HUES48 (cell line): ENCODE results near the gene WNT5B.

Experiments
- H3K27ac ChIP-seq: one replicate; pipeline ENCODE4 v1.7.0; 2013; ENCODE audit warnings: low read depth, low read length, inconsistent platforms
- H3K27me3 ChIP-seq: 2 replicates; pipeline ENCODE4 v1.6.1; 2013; ENCODE audit warnings: mild to moderate bottlenecking, low read length; ENCODE audit not compliant: control insufficient read depth, insufficient read depth
- H3K36me3 ChIP-seq: 2 replicates; pipeline ENCODE4 v1.6.1; 2013; ENCODE audit warnings: low read length; ENCODE audit not compliant: control insufficient read depth, insufficient read depth
- H3K4me1 ChIP-seq: 2 replicates; pipeline ENCODE4 v1.6.1; 2013; ENCODE audit warnings: mild to moderate bottlenecking, low read length; ENCODE audit not compliant: control insufficient read depth, insufficient read depth
- H3K4me3 ChIP-seq: 2 replicates; pipeline ENCODE4 v1.5.1; 2013; ENCODE audit warnings: mild to moderate bottlenecking, low read depth, low read length
- H3K9ac ChIP-seq: 2 replicates; pipeline ENCODE4 v1.6.1; 2013; ENCODE audit warnings: mild to moderate bottlenecking, low read depth, low read length, moderate library complexity
- H3K9me3 ChIP-seq: 2 replicates; pipeline ENCODE4 v1.6.1; 2013; ENCODE audit warnings: low read length; ENCODE audit not compliant: control insufficient read depth, insufficient read depth

Gene WNT5B

DNA sequence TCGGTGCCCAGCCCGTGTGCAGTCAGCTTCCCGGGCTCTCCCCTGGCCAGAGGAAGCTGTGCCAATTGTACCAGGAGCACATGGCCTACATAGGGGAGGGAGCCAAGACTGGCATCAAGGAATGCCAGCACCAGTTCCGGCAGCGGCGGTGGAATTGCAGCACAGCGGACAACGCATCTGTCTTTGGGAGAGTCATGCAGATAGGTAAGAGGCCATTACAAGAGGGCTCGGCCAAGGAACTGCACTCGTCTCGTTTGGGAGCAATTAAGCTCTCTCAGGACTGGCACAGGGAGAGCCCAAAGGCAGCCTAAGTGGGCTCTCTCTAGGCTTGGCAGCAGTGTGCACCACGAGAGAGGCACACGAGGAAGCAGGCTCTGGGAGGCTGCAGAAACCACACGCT lies 3.7 kb downstream of the WNT5B start:
- peaks cover 37% of the 10 kb centered on the region for H3K4me1 ChIP-seq
- no peak overlapping the region for H3K4me3 ChIP-seq
- no peaks in the 10 kb centered on the region for H3K36me3 ChIP-seq
- H3K27me3 ChIP-seq, result peaks cover 72% of the 10 kb centered on the region
- no peaks in the 10 kb centered on the region for H3K9me3 ChIP-seq
- H3K9ac ChIP-seq, result no peak overlapping the region
- H3K27ac ChIP-seq, result no peak overlapping the region

DNA sequence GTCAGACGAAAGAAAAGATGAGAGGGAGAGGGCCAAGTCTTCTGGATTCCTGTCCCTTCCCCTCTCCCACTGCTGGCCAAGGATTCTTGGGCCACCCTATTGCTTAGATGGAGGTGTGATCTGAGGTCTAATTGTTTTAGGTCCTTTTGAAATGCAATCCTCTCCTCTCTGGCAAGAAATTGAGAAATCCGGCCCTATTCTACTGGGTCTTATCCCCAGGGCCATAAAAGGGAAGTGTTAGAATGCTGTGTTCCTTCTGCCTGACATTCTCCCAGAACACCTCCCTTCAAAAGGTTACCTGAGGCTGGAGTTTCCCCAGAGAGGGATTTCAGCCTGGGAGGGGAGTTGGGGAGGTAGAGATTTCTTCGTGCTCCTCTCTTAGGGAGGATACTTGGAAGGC lies 4.4 kb downstream of the WNT5B start:
- no peaks in the 10 kb centered on the region for H3K9me3 ChIP-seq
- H3K36me3 ChIP-seq, result no peaks in the 10 kb centered on the region
- peaks cover 35% of the 10 kb centered on the region for H3K4me1 ChIP-seq
- H3K27ac ChIP-seq, result no peak overlapping the region
- peaks cover 65% of the 10 kb centered on the region for H3K27me3 ChIP-seq
- H3K9ac ChIP-seq, result no peak overlapping the region
- no peak overlapping the region for H3K4me3 ChIP-seq

DNA sequence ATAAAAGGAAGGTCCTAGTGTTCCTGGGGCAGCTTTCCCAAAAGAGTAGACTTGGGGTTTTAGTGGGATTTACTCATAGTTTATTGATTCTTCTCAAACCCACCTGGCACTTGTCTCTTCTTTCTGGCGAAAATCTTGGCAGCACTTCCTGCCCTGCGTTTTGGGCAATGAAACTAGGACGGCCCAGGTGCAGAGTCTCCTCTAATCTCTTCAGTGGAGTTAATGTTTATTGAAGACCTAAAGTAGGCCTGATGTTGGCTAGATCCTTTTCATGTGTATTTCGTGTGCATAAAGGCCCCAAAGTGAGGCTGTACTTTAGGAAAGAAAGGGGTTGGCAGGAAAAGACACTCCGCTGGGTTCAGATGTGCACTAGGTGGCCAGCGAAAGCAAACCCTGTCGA lies 5.1 kb downstream of the WNT5B start:
- H3K27me3 ChIP-seq, result peaks cover 58% of the 10 kb centered on the region
- no peak overlapping the region for H3K9ac ChIP-seq
- no peaks in the 10 kb centered on the region for H3K36me3 ChIP-seq
- H3K4me1 ChIP-seq, result peaks cover 29% of the 10 kb centered on the region
- H3K27ac ChIP-seq, result no peak overlapping the region
- H3K4me3 ChIP-seq, result no peak overlapping the region
- no peaks in the 10 kb centered on the region for H3K9me3 ChIP-seq

DNA sequence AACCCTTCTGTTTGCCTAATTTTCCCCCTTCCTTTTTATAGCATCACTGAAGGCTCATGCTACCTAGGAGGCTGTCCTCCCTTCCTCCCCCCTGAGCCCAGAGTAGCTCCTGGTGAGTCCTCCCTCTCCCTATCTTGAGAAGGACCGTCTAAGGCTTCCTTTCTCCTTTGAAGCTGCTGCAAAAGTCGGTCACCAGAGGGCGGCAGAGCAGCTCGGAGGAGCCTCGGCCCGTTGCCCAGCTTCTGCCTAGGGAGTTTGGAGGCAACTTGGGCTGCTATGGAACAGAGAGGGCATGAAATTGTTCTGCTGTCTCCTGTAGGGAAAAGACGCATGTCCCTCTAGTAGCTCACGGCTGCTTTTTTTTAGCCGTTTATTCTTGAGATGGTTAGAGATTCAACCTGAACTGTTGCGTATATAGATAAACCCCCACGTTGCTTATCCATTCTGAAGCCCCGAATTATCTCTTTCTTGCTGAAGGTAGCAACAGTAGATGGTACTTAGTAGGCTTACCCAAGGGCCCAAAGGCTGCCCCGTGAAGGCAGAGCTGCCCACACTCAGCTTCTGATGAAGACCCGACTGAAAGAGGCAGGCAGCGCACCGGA lies 5.7 kb downstream of the WNT5B start:
- Histone ChIP-seq H3K36me3 (no peaks in the 10 kb centered on the region), H3K4me3 (no peak overlapping the region), H3K27ac (no peak overlapping the region), H3K9ac (no peak overlapping the region), H3K9me3 (no peaks in the 10 kb centered on the region), H3K4me1 (peaks cover 25% of the 10 kb centered on the region), H3K27me3 (peaks cover 53% of the 10 kb centered on the region)

DNA sequence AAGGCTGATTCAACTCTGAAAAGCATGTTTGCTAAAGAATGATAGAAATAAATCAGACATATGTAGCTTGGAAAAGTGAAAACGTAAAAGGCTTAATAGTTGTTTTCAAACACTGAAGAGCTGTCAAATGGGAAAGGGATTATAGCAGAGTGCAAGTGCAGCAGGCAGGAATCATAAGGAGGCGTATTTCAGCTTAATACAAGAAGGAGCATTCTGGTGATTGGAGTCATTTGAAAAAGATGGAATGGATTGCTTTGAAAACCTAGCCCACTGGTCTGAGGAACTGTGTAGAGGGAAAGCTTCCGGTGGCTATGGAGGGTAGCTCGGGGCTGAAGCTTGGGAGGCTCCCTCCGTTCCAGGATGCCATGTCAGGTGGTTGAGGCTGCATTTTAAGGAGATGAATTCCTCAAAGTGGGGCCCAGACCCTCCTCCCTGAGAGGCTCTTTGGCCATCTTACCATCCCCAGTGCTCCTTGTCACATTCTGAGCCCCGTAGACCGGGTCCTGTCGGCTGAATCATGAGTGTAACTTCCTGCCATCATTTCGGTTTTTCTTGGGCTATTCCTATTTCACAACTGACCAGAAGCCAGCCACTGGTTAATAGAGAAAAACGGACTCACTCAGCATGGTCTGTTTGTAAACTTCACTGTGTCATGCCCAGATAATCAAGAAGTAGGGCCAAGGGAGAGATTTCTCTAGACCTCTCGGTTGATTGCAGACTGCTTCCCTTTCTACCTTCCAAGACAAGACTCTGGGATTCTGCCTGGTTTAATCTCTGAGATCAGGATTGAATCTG lies 6.5 kb downstream of the WNT5B start:
- Histone ChIP-seq H3K9me3 (no peaks in the 10 kb centered on the region), H3K27ac (no peak overlapping the region), H3K27me3 (peaks cover 44% of the 10 kb centered on the region), H3K4me3 (no peak overlapping the region), H3K36me3 (no peaks in the 10 kb centered on the region), H3K9ac (no peak overlapping the region), H3K4me1 (peaks cover 23% of the 10 kb centered on the region)

DNA sequence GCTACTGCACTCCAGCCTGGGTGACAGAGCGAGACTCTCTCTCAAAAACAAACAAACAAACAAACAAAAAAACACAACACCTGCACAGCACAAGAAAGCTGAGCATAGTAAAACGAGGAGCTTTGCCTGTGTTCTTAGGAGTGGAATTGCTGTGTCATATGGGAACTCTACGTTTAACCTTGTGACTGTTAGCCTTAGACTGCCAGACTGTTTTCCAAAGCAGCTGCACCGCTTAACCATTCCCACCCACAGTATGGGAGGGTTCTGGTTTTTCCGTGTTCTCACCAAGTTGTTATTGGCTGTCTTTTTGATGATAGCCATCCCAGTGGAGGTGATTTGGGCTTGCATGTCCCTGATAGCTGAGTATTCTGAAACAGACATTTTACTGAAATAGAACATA lies 9.2 kb downstream of the WNT5B start:
- Histone ChIP-seq H3K36me3 (no peaks in the 10 kb centered on the region), H3K4me3 (no peak overlapping the region), H3K27me3 (peaks cover 17% of the 10 kb centered on the region), H3K9ac (no peak overlapping the region), H3K9me3 (no peaks in the 10 kb centered on the region), H3K4me1 (peaks cover 9% of the 10 kb centered on the region), H3K27ac (no peak overlapping the region)

DNA sequence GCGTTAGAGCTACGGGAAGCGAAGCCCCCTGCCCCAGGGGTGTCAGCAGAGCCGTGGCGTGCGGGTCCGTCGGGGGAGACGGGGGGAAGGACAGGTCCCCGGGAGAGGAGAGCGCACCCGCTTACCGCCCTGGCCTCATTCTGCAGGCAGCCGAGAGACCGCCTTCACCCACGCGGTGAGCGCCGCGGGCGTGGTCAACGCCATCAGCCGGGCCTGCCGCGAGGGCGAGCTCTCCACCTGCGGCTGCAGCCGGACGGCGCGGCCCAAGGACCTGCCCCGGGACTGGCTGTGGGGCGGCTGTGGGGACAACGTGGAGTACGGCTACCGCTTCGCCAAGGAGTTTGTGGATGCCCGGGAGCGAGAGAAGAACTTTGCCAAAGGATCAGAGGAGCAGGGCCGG lies 10.5 kb downstream of the WNT5B start:
- no peaks in the 10 kb centered on the region for H3K36me3 ChIP-seq
- no peaks in the 10 kb centered on the region for H3K4me1 ChIP-seq
- H3K27ac ChIP-seq, result no peak overlapping the region
- H3K27me3 ChIP-seq, result peaks cover 5% of the 10 kb centered on the region
- no peak overlapping the region for H3K9ac ChIP-seq
- H3K9me3 ChIP-seq, result no peaks in the 10 kb centered on the region
- no peak overlapping the region for H3K4me3 ChIP-seq

DNA sequence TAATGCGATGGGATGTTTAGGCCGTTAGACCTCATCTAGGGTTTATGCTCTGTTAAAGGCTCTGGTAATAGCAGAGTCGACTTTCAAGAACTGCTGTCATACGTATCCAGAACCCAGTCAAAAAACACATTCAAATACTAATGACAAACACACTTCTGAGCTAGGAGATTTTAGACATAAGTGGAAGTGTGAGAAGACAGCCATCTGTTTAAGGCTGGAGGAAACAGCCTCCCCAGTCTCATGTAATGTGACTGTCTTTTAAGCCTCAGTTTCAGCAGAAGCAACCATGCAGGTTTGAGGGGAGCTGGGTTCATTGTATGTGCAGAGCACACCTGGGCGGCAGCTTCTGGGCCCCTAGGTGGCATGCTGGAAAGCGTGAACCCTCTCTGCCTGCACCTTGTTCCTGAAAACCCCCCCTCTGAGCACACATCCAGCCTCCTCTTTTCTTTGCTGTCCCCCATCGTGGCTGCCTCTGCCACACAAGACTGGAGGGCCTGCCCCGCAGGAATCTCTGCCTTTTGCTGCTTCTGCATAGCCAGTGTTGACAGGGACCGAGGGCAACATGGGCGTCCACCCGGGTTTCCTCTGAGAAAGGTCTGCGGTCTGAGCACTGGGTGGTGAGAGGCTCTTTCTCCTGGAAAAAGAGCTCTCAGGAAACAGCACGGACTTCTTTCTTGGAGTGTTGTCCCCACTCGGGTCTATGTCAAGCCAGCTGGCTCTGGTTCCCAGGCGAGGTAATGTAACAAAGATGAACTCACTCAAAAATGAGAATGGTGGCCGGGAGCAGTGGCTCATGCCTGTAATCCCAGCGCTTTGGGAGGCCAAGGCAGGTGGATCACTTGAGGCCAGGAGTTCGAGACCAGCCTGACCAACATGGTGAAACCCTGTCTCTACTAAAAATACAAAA lies 11.6 kb downstream of the WNT5B start:
- H3K9ac ChIP-seq, result no peak overlapping the region
- H3K4me1 ChIP-seq, result no peaks in the 10 kb centered on the region
- H3K27ac ChIP-seq, result no peak overlapping the region
- no peaks in the 10 kb centered on the region for H3K9me3 ChIP-seq
- H3K27me3 ChIP-seq, result no peaks in the 10 kb centered on the region
- H3K36me3 ChIP-seq, result no peaks in the 10 kb centered on the region
- H3K4me3 ChIP-seq, result no peak overlapping the region

DNA sequence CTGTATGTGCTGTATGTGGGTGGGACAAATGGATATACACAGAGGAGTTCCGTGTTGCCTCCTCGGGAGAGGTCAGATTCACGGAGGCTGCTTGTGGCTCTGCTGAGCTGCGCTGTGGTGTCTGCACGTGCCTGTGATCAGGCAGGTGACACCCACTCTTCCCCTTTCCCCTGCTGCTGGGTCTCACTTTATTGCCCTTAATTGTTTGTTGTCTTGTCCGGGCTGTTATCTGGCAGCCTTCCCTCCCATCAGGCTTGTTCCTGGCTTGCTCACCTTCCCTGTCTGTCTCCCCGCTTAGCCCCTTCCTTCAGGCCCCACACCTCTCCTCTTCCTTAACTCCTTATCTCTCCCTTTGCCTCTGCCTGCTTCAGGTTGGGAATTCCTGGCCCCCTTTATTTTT lies 13.5 kb downstream of the WNT5B start:
- Histone ChIP-seq H3K36me3 (no peaks in the 10 kb centered on the region), H3K9ac (no peak overlapping the region), H3K27me3 (no peaks in the 10 kb centered on the region), H3K9me3 (no peaks in the 10 kb centered on the region), H3K27ac (no peak overlapping the region), H3K4me3 (no peak overlapping the region), H3K4me1 (no peaks in the 10 kb centered on the region)

DNA sequence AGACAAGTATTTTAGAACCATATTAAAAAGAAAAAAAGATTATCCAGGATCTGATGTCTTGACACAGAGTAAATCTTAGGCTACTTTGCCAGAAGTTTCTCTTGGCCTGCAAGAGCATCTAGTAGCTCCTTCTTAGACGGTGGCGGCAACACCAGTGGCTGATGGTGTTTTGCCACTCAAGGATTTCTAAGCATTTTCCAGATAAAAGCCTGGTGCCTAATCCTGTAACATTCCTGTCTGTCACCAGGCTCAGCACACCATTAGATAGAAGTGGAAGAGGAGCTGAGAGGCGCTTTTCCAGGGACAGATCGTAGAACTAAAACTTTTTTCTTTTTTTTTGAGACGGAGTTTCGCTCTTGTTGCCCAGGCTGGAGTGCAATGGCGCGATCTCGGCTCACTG lies 14.0 kb downstream of the WNT5B start:
- H3K4me3 ChIP-seq, result no peak overlapping the region
- H3K9me3 ChIP-seq, result no peaks in the 10 kb centered on the region
- H3K27ac ChIP-seq, result no peak overlapping the region
- no peaks in the 10 kb centered on the region for H3K36me3 ChIP-seq
- H3K27me3 ChIP-seq, result no peaks in the 10 kb centered on the region
- no peaks in the 10 kb centered on the region for H3K4me1 ChIP-seq
- no peak overlapping the region for H3K9ac ChIP-seq
